Endothelial cell of umbilical vein (primary cell): Measurements from ENCODE around the gene CFAP61. TPM values are rescaled to one million over a fixed set of nuclear protein-coding genes. Genes with fewer than 3 reads are reported as not detected.
A peak's percentile ranks its signal among the peaks of the same experiment; 100 is the strongest.

Source experiments
- BruUV-seq: library from RNA; stranded (reverse); fragments of 400-500 nt; replicated peaks from 2 replicates; lab custom pipeline; 2021; lab: Mats Ljungman, UMichigan
- CTCF ChIA-PET: fragments of 300-600, 350-600 bp; sonication (Branson Sonifier 250); formaldehyde crosslinking; loops from one replicate; lab custom pipeline; 2021; ENCODE audit warnings: antibody characterized with exemption, inconsistent platforms; lab: Charles Lee
- POLR2A ChIA-PET: fragments of 300-600, 350-600 bp; sonication (Branson Sonifier 250); formaldehyde crosslinking; loops from one replicate; lab custom pipeline; 2021; ENCODE audit warnings: antibody characterized with exemption, inconsistent platforms; lab: Charles Lee
- DNase-seq: peaks from one replicate; pipeline ENCODE4 v3.0.0-alpha.2; 2011; ENCODE audit warnings: low read depth, low spot score
- FAIRE-seq: peaks from 2 replicates; lab custom pipeline; 2011; peaks lifted over from hg19 to GRCh38; lab: Jason Lieb, UNC
- H2AFZ ChIP-seq: 2 replicates; pipeline ENCODE4 v1.6.0; 2012; ENCODE audit warnings: low read depth, low read length, control low read depth, inconsistent platforms
- H3K27ac ChIP-seq: 2 replicates; pipeline ENCODE4 v1.5.1; 2011; ENCODE audit warnings: low read depth, mild to moderate bottlenecking, control low read depth, low read length, moderate library complexity; ENCODE audit not compliant: insufficient read depth
- H3K27me3 ChIP-seq, 2 experiments: 2 replicates each; pipeline versions ENCODE4 v1.6.0 to v1.6.1; 2011; ENCODE audit warnings: low read length in 2 of 2, mixed read lengths in 1 of 2; ENCODE audit not compliant: control insufficient read depth in 2 of 2, insufficient read depth in 2 of 2
- H3K36me3 ChIP-seq, 2 experiments: 2 replicates in 1 of 2; 3 replicates in 1 of 2; pipeline ENCODE4 v1.5.1; 2011; ENCODE audit warnings: low read length in 2 of 2, mild to moderate bottlenecking in 1 of 2, moderate library complexity in 1 of 2; ENCODE audit not compliant: control insufficient read depth in 2 of 2, insufficient read depth in 2 of 2; ENCODE audit errors: extremely low read depth in 1 of 2
- H3K4me1 ChIP-seq: 3 replicates; pipeline ENCODE4 v1.5.1; 2011; ENCODE audit warnings: mild to moderate bottlenecking, low read length; ENCODE audit not compliant: control insufficient read depth, insufficient read depth; ENCODE audit errors: extremely low read depth
- H3K4me2 ChIP-seq: 2 replicates; pipeline ENCODE4 v1.6.1; 2011; ENCODE audit warnings: low read length, control low read depth, mixed read lengths; ENCODE audit not compliant: insufficient read depth
- H3K4me3 ChIP-seq, 3 experiments: fragments of 200-600 bp in 1 of 3; sonication (generic), shearing (Covaris generic) in 1 of 3; replicated peaks in 1 of 3; 2 replicates each; pipeline ENCODE4 v1.5.1; 2011 to 2016; ENCODE audit warnings: control low read depth in 3 of 3, low read length in 3 of 3, mild to moderate bottlenecking in 2 of 3, inconsistent platforms in 1 of 3, low read depth in 1 of 3, moderate library complexity in 1 of 3; ENCODE audit not compliant: insufficient read depth in 1 of 3
- H3K79me2 ChIP-seq: 2 replicates; pipeline ENCODE4 v1.6.0; 2012; ENCODE audit warnings: low read length, inconsistent platforms; ENCODE audit not compliant: control insufficient read depth, insufficient read depth
- H3K9ac ChIP-seq: replicated peaks from 2 replicates; pipeline ENCODE3; 2011; ENCODE audit warnings: low read length, control low read depth; ENCODE audit not compliant: insufficient read depth; ENCODE audit errors: extremely low read depth
- H3K9me1 ChIP-seq: replicated peaks from 3 replicates; pipeline ENCODE4 v1.6.0; 2011; ENCODE audit warnings: mild to moderate bottlenecking, low read length; ENCODE audit not compliant: control insufficient read depth, insufficient read depth; ENCODE audit errors: extremely low read depth
- H3K9me3 ChIP-seq: replicated peaks from 2 replicates; pipeline ENCODE4 v1.5.1; 2012; ENCODE audit warnings: low read length, inconsistent platforms; ENCODE audit not compliant: control insufficient read depth, insufficient read depth
- H4K20me1 ChIP-seq: replicated peaks from 2 replicates; pipeline ENCODE3; 2011; ENCODE audit warnings: mild to moderate bottlenecking, low read length; ENCODE audit not compliant: control insufficient read depth, insufficient read depth; ENCODE audit errors: extremely low read depth
- EZH2 ChIP-seq: IDR thresholded peaks from 2 replicates; pipeline ENCODE4 v1.6.1; 2012; ENCODE audit warnings: borderline replicate concordance, low read depth, mild to moderate bottlenecking, moderate library complexity, low read length, inconsistent platforms; ENCODE audit not compliant: severe bottlenecking
- FOS ChIP-seq: IDR thresholded peaks from 2 replicates; pipeline ENCODE4 v1.6.1; 2011; ENCODE audit warnings: mild to moderate bottlenecking, low read length, moderate library complexity, borderline replicate concordance; ENCODE audit not compliant: insufficient read depth
- GATA2 ChIP-seq: IDR thresholded peaks from 2 replicates; pipeline ENCODE4 v1.7.0; 2011; ENCODE audit warnings: low read depth, mild to moderate bottlenecking, moderate library complexity, mixed read lengths, low read length; ENCODE audit not compliant: insufficient read length, insufficient read depth
- JUN ChIP-seq: IDR thresholded peaks from 2 replicates; pipeline ENCODE4 v1.6.1; 2011; ENCODE audit warnings: borderline replicate concordance, low read depth; ENCODE audit not compliant: insufficient read length, insufficient read depth
- MYC ChIP-seq: IDR thresholded peaks from one replicate; pipeline ENCODE4 v1.6.1; 2011; ENCODE audit warnings: mild to moderate bottlenecking, low read depth, low read length
- POLR2A ChIP-seq: IDR thresholded peaks from 2 replicates; pipeline ENCODE4 v1.6.1; 2012; ENCODE audit warnings: low read depth, mild to moderate bottlenecking, control low read depth, low read length
- POLR2AphosphoS5 ChIP-seq: IDR thresholded peaks from 2 replicates; pipeline ENCODE4 v1.6.1; 2012; ENCODE audit warnings: low read depth, mild to moderate bottlenecking, control low read depth, low read length, moderate library complexity; ENCODE audit not compliant: insufficient read depth
- dilution Hi-C: fragments of 300-500 bp; cut with MboI; formaldehyde crosslinking; loops from one replicate; pipeline ENCODE4 v1.15.0; 2019; ENCODE audit warnings: low sequenced_read_pairs; ENCODE audit not compliant: extremely low pct_ligation_motif_present
- intact Hi-C: fragments of 100-400 bp; cut with micrococcal nuclease; formaldehyde crosslinking; loops from one replicate; pipeline ENCODE4 v1.10.0; 2022
- polyA plus RNA-seq, 4 experiments: library from polyadenylated mRNA; depleted of rRNA in 3 of 4; stranded (reverse) in 3 of 4; unstranded in 1 of 4; fragments of >200 nt; gene quantifications; 2 replicates each; pipeline versions ENCODE4 v1.2.1 to v1.2.3, GENCODE V29; 2011 to 2012; ENCODE audit warnings: missing spikeins in 1 of 4
- total RNA-seq: library from RNA; stranded (reverse); gene quantifications from 2 replicates; pipeline ENCODE4 v1.2.3, GENCODE V29; 2021
- TF ChIP-seq, protein P1 (sequence below): IDR thresholded peaks from 2 replicates; pipeline ENCODE4 v1.6.1; 2011; ENCODE audit not compliant: insufficient read depth, insufficient read length
- TF ChIP-seq, protein P2 (sequence below), 2 donors: IDR thresholded peaks; 1 replicate in 1 of 2; 2 replicates in 1 of 2; pipeline ENCODE4 v1.5.1; 2011; ENCODE audit warnings: low read length in 2 of 2, mild to moderate bottlenecking in 2 of 2, moderate library complexity in 2 of 2, control low read depth in 1 of 2, inconsistent platforms in 1 of 2, low read depth in 1 of 2; ENCODE audit not compliant: insufficient read depth in 1 of 2; ENCODE audit errors: extremely low read depth in 1 of 2

CFAP61 gene
- total and polyA plus RNA-seq, 2 donors (not counting 3 experiments of a cell fraction or from before 2014, with no cell fraction given): not detected

DNA sequence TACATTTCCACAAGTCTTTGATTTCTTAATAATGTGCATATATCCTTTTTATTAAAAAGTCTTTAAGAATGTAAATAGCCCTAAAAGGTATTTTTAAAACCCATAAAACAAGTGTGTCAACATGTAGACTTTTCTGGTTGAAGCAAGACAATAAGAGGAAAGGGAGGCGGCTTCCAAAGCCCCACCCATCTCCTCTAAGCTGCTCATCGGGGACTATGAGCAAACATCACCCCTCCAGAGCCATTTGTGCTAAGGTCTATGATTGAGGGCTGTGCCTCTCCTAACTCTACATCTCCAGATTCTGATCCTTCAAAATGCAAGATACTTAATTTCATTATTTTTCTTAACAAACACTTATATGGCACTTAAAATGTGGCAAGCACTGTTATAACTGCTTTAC lies 37.7 kb upstream of the CFAP61 start:
- dilution Hi-C loops: no loop called here

DNA sequence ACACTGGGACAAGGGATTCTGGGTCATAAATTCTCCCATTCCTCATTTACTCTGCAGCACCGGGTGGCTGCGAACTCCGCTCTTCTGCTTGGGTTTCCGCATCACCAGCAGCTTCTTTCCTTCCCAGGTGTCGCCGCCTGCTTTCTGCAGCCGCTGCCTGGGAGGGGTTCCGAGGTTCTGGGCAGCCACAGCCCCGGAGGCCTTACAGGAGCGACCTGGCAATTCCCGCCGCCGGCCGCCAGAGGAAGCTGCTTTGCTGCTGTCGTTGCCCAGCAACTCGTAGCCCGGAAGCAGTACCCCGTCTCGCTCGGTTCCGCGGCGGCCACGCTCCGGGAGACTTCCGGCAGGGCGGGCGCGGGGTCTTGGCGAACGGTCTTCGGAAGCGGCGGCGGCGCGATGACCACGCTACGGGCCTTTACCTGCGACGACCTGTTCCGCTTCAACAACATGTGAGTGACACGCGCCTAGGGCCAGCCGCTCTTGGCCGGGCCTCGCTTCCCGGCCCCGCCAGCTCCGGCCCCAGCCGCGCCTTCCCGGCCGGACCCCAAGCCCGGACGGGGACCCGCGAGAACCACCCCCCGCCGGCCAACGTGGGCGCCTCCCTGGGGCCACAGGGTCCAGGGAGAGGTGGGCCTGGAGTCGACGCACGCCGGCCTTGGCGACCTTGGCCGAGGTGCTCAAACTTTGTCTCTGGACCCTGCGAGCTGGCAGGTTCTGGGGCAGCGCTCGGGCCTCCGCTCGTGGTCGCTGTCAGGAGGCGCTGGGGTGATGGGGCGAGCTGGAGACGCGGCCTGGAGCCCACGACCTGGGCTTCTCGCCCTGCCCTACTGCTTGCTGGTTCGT lies 35.1 kb upstream of the CFAP61 start, which contains the start of gene NAA20:
Gene NAA20, plus strand, starts transcription at position 362 of the 843 bp plus-strand sequence. Its CDS starts 35 bp downstream, at position 397.
- CTCF ChIA-PET: interaction anchor here (1.0 to 1.9 kb wide), 15 partner anchors 10 to 388 kb away, joined by 3 to 8 read pairs (median 4); partner anchors contain the start of genes CFAP61 and CRNKL1
- no peaks in the 10 kb centered on the region for H3K9me3 ChIP-seq
- H3K27ac ChIP-seq: peak within 1 kb of the TSS; percentile 60
- POLR2A ChIA-PET: interaction anchor here (0.6 to 1.2 kb wide), 3 partner anchors 35 to 189 kb away, joined by 3 read pairs; partner anchors contain the start of genes CFAP61 and CRNKL1
- H3K9ac ChIP-seq: peak within 1 kb of the TSS; percentile 81
- peaks cover 49% of the 10 kb centered on the region for H3K79me2 ChIP-seq
- no peaks in the 10 kb centered on the region for H3K36me3 ChIP-seq
- H3K4me3 ChIP-seq: peak within 1 kb of the TSS; percentile 55 to 60 (median 57)
- peak within 1 kb of the TSS; percentile 66 for H3K4me2 ChIP-seq
- peaks cover 2% of the 10 kb centered on the region for H4K20me1 ChIP-seq
- H2AFZ ChIP-seq: peak within 1 kb of the TSS; percentile 94
- FAIRE-seq (peak; percentile 87), DNase-seq (peak; percentile 92)
- TF ChIP-seq, protein P1, sequence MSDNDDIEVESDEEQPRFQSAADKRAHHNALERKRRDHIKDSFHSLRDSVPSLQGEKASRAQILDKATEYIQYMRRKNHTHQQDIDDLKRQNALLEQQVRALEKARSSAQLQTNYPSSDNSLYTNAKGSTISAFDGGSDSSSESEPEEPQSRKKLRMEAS: peak; percentile 55
- TF ChIP-seq POLR2AphosphoS5 (peak; percentile 61), GATA2 (no peak), EZH2 (no peak), MYC (no peak), JUN (no peak), FOS (no peak), POLR2A (no peak)
- TF ChIP-seq, protein P2, sequence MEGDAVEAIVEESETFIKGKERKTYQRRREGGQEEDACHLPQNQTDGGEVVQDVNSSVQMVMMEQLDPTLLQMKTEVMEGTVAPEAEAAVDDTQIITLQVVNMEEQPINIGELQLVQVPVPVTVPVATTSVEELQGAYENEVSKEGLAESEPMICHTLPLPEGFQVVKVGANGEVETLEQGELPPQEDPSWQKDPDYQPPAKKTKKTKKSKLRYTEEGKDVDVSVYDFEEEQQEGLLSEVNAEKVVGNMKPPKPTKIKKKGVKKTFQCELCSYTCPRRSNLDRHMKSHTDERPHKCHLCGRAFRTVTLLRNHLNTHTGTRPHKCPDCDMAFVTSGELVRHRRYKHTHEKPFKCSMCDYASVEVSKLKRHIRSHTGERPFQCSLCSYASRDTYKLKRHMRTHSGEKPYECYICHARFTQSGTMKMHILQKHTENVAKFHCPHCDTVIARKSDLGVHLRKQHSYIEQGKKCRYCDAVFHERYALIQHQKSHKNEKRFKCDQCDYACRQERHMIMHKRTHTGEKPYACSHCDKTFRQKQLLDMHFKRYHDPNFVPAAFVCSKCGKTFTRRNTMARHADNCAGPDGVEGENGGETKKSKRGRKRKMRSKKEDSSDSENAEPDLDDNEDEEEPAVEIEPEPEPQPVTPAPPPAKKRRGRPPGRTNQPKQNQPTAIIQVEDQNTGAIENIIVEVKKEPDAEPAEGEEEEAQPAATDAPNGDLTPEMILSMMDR (IDR thresholded peaks at IDR 0.05; ENCODE audit: extremely low read depth in 1 of 2, insufficient read depth in 1 of 2, low read depth in 1 of 2, low read length in 2 of 2): peak; percentile 47 to 87
- peaks cover 13% of the 10 kb centered on the region for H3K4me1 ChIP-seq
- no peaks in the 10 kb centered on the region for H3K9me1 ChIP-seq
- intact Hi-C loops: loop anchor here (1.0 kb wide), 3 partner anchors 21 to 231 kb away; partner anchors contain the start of genes CFAP61 and CRNKL1
- no TSS peak for BruUV-seq
- no peaks in the 10 kb centered on the region for H3K27me3 ChIP-seq
- dilution Hi-C loops: no loop called here

More for the DNA sequence above, 37.7 kb upstream of the CFAP61 start:
- BruUV-seq: no TSS peak
- no peak overlapping the region for H3K27ac ChIP-seq
- no peaks in the 10 kb centered on the region for H3K9me1 ChIP-seq
- peak; percentile 45 for DNase-seq
- no peak overlapping the region for H2AFZ ChIP-seq
- H3K9ac ChIP-seq: no peak overlapping the region
- H3K4me3 ChIP-seq: no peak overlapping the region
- ChIA-PET POLR2A (no interaction called here), CTCF (no interaction called here)
- H3K27me3 ChIP-seq: no peaks in the 10 kb centered on the region
- peaks cover 25% of the 10 kb centered on the region for H3K79me2 ChIP-seq
- no peak overlapping the region for H3K4me2 ChIP-seq
- H4K20me1 ChIP-seq: peaks cover 2% of the 10 kb centered on the region
- FAIRE-seq: peak; percentile 62
- TF ChIP-seq FOS (no peak), GATA2 (no peak), EZH2 (no peak)
- TF ChIP-seq, protein P1: no peak
- intact Hi-C loops: no loop called here
- H3K36me3 ChIP-seq: no peaks in the 10 kb centered on the region
- H3K9me3 ChIP-seq: no peaks in the 10 kb centered on the region
- peaks cover 18% of the 10 kb centered on the region for H3K4me1 ChIP-seq
